ENCODE measurements around the gene PICK1.

DNA sequence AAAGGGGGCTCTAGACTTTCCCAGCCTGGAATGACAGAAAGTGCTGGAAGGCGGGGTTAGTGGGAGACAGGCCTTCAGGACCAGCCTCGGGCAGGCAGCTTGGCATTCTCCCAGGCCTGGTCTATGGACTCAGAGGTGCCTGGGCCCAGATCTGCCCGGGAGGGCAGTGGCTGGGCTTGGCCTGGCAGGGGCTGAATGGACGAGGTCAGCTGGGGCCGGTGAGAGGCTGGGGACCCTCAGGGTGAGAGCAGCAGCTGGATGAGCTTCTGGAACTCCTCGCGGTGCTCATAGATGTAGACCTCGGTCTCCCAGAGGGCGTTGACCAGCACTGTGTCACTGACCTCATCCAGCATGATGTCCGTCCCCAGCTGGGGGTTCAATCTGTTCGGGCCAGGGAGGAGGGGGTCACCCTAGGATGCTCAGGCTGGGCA, 54.7 kb downstream of the PICK1 start:
- TF ChIP-seq POLR2AphosphoS5 (IDR thresholded peaks at IDR 0.05; ENCODE audit: low read depth, low read length) (no peak), POLR2A (IDR thresholded peaks at IDR 0.05; ENCODE audit: low read depth, low read length) (no peak), TAF1 (IDR thresholded peaks at IDR 0.05; ENCODE audit: borderline replicate concordance, low read depth, low read length) (no peak)

Data from GM12892 (cell line).